CD1c-positive myeloid dendritic cell (primary cell): Measurements from ENCODE around the gene FSD2.

Experiments used
- DNase-seq: peaks from one replicate; pipeline ENCODE4 v3.0.0-alpha.2; 2016; ENCODE audit errors: extremely low spot score

FSD2 gene, protein sequence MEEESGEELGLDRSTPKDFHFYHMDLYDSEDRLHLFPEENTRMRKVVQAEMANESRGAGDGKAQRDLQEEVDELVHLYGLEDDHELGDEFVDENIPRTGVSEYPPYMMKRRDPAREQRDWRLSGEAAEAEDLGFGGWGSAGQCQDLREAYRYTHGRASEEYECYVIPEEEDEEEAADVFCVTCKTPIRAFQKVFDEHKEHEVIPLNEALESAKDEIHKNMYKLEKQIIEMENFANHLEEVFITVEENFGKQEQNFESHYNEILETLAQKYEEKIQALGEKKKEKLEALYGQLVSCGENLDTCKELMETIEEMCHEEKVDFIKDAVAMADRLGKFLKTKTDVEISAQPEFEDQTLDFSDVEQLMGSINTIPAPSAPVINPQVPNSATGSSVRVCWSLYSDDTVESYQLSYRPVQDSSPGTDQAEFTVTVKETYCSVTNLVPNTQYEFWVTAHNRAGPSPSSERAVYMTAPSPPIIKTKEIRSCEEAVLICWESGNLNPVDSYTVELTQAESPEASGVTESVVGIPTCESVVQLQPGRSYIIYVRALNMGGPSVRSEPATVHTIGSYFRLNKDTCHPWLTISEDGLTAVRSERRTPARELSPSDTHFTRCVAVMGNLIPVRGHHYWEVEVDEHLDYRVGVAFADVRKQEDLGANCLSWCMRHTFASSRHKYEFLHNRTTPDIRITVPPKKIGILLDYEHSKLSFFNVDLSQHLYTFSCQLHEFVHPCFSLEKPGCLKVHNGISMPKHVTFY

DNA sequence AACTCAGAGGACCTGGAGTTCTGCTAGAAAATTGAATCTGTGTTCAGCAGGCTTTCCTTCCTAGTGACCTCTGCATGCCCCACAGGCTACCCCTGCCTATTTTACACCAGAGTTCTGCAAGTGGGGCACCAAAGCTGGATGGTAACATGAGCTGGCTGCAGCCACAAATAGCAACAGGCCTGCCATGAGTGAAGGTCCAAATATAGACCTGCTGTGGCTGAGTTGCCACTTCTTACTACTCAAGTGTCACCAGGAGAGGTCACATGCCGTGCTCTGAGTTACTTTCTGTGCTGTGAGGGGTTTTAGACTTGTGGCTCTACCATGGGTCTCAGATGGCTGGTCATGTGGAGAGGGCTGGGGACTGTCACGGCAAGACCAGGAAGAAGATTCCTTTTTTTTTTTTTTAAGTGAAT lies at the start of gene FSD2:
Gene FSD2 (minus strand): TSS at position 76 of the 413 bp plus-strand sequence. CDS start 18,679 bp downstream, outside the sequence.
- no peak for DNase-seq

DNA sequence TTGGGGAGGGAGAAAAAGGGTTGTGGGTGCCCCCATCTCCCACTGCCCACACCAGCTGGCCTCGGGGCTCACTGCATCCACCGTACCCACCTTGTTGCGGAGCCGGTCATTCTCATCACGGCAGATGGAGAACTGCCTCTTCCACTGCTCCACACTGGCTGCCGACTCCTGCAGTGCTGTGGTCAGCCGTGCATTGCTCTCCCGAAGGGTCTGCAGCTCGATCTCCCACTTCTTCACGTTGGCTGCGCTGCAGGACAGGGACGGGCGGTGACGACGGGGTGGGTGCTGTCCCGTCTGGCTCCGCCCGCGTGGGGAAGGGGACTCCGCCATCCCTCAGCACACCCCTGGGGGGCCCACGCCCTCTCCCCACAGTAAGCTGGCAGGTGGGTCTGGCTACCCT lies 48.7 kb upstream of the FSD2 start:
- DNase-seq, result no peak

DNA sequence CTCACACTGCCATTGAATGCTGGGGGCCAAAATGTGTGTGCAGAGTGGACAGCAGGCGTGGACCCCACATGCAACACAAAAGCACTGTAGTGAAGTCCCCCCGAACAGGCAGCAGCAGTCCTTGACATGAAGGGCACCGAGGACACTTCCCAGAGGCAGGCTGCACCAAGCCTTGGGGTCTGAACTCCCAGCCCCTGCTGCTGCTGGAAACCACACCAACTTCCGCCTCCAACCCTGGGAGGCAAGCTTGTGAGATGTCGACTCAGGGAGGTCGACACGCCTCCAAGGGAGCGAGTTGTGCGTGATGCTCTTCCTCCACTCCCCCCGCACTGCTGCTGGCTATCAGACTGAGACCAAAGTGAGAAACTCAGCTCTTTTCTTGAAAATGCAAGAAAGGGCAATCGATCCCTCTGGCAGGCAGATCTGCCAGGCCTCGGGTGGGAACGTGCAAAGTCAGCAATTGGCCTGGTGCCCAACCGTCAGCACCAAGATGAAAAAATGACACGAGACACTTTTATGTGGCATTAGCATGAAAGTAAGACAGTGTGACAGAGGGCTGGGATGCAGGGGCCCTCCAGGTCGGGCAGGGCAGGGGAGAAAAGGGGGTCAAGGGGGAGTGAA lies 47.2 kb upstream of the FSD2 start:
- peak; percentile 3 for DNase-seq

DNA sequence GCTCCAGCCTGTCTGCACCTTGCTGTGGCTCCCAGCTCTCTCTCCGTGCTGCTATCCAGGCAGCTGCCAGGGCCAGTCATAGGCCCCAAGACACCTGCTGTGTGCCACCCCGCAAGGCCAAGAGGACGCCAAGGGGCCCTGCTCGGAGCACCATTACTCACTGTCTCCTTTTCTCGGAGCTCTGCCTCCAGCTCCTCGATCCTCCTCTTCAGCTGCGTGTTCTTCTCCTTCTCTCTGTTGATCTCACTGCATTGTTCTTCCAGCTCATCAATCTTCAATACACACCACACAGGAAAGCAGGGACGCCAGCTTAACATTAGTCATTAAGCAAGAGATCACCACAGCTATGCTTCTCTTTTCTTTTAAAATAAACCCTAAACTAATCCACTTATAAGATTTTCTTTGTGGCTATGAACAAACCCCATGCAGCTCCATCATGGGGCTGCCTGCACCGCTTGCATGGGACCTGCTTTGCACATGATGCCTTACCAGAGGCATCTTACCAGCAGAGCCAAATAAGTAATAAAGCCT lies 46.2 kb upstream of the FSD2 start:
- no peak for DNase-seq

DNA sequence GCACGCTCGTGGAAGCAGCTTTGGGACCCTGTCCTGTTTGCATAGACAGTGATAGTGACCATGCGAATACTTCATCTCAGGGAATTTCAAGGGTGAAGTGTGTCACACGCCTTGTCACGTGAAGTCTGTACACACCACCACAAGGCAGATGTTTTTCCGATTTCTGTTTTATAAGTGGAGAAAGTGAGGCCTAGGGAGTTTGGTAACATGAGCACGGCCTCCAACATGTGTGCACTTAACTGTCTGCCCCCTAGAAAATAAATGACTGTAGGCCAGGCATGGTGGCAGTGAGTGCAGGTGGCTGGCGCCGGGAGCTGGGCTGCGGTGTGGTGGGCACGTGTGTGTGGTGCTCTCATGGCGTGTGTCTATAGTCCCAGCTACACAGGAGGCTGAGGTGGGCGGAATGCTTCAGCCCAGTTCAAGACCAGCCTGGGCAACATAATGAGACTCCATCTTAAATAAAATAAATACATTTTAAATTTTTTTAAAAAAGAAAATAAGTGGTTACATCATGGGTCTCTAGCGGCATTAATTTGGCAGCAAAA lies 45.5 kb upstream of the FSD2 start:
- DNase-seq, result no peak

DNA sequence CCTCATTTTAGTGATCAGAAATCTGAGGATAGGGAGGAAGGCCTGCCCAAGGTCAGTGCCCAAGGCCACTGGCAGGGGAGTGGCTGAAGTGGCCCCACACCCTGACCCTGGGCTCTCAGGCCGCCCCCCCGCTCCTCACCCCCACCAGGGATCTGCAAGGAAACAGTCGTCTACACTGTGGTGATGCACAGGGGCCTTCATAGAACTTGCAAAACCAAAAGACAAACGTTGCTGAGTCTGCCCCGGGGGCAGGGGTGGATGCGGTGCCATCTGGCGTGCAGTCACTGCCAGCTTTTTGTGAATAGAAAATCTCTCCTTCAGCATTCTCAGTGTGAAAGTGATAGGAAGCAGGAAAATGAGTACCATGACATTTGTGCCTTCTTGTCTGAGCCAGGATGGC lies 44.9 kb upstream of the FSD2 start:
- DNase-seq, result no peak

DNA sequence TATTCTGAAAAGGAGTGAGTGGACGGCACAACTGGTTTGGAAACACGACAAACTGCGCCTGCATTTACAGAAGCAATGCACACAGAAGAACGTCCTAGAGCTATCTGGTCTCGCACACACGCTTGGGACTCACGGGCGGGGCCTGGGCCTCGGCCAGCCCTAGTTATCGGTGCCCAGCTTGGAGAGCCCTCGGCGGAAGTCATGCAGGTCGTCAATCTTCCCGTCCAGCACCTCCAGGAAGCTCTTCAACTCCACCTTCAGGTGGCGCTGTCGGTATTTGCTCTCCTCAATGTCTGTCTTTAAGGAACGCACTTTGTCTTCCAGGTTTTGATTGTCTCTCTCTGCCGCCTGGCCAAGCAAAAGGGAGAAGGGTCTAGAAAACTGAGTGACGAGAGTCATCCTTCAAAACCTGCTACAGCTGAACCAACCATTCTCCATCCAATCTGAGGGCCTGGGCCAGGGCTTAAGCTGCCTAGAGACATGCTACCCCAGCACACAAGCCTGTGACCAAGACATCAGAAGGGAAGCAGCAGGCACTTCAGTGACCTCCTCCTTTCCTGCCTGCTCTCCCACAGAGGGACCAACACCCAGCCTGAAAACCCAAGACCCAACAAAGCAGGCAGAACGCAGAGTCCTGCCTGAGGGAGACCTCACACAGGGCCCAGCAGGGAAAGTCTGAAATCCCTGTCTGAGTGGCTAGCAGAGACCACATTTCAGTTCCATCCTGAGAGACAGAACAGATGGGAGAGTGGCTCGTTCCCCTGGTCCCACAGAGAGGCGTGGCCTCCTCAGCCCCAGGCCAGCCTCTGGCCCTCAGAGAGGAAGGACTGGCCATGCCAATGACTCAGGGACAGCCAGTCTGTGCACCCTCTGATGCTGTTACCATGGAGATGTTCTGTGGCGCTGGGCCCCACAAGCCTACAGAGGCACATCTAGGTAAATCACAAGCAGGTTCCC lies 44.0 kb upstream of the FSD2 start:
- DNase-seq, result peak; percentile 74

DNA sequence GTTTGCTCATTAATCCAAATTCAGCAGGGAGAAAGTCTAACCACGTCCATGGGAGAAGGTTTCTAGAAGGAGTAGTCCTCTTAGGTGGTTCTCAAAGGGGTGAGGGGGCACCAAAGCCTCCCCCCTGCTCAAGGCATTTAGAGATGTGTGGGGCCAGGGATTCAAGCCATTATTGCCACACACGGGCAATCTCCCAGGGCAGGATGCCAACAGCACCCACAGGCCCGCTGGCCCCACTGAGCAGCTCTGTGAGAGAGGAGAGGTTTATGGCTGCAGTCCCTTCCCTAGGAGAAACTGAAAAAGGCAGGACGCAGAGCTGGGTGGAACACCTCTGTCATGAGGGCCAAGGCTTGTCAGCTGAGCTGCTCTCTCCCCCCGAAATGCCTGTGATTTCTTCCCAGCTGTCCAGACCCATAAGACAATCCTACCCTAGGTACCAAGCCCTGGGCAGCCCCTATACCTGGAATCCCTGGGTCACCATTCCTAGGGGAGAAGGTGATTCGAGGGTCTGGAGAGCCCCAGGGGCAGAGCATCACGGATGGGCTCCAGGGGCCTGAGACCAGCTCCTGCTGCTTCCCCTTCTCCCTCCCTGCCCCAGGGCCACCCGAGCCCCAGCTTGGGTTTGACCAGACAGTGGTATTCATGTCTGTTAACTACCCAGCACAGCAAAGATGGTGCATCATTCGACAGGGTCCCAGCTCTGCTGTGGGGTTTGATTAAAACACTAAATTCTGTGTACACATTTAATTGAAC lies 42.5 kb upstream of the FSD2 start:
- DNase-seq, result no peak

DNA sequence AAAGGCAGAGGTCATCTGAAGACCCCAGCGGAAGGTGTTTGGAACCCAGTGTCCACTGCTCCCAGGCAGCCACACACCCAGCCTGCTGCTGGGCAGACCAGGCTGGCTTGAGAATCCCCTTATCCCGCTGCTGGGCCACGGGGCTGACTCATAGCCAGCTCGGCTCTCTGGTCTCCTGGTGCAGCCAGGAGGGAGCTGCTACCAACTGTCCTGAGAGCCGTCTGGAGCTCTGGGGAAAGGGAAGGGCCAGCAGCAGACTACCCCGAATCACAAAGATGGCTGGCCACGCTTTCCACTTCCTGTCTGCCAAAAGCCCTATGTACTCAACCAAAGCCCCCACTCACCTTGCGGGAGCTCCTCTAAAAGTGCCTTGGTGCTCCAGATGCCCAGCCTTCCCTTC lies 41.8 kb upstream of the FSD2 start:
- DNase-seq, result no peak

DNA sequence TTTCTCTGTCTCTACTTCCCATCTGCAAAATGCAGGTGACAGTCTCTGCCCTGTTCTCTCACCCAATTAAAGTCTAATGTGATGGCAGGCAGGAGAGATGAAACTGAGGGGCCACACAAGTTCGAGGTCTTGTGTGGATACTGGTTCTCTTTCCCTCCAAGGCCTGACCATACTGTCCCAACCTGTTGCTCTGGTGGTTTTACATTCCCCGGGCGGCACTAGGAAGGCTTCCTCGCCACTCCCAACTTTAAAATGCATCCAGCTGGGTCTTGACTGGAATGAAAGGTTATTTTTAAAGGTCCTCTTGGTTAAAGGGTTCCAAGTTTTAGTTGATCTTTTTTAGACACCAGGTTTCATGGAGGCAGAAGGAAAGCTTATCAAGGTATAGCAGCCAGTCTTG lies 40.8 kb upstream of the FSD2 start:
- no peak for DNase-seq

DNA sequence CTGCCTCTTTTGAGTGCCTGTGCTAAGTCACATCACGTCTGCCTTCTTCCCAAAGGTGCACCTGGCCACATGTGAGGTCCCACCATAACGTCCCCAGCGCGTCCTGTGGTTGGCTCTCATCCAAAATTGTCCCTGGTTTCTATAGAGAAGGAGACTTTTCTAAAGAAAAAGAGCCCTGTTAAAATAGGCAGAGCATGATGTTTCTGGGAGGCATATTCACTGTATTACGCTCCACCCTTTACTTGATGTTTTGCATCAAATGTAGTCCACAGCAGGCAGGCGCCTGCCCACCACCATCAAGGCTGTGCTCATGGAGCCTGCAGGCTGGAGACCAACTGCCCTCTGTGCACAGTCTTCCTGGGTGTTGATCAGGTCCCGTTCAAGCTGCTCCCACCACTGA lies 39.8 kb upstream of the FSD2 start:
- DNase-seq, result no peak

DNA sequence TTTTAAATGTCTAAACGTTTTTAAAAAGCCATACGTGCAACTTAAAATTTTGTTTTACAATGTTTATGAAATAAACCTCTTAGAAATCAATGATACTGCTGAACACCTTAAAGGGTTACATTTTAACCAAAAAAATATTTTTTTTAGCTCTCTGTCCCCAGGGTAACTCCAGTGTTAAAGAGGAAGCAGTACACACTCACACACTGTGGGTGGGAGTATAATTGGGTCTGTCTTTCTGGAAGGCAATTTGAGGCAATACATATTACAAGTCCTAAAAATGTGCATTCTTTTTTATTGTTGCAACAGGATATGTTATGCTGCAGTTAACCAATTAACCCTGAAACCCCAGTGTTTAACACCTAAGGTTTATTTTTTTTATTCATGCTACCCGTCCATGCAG lies 37.7 kb upstream of the FSD2 start:
- peak; percentile 74 for DNase-seq

DNA sequence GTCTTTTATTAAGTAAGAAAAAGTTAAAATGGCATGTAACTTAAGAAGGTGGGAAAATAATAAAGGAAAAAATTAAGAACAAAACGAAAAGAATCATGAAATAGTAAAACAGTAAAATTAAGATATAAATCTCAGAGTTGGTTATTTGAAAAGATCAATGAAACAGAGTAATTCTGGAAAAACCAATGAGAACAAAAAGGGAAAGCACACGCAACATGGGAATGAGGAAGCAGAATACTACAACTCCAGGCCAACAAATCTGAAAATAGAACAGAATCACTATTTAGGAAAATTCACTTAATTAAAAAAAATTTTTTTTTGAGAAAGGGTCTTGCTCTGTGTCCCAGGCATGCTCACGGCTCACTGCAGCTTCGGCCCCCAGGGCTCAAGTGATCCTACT lies 34.3 kb upstream of the FSD2 start:
- no peak for DNase-seq

DNA sequence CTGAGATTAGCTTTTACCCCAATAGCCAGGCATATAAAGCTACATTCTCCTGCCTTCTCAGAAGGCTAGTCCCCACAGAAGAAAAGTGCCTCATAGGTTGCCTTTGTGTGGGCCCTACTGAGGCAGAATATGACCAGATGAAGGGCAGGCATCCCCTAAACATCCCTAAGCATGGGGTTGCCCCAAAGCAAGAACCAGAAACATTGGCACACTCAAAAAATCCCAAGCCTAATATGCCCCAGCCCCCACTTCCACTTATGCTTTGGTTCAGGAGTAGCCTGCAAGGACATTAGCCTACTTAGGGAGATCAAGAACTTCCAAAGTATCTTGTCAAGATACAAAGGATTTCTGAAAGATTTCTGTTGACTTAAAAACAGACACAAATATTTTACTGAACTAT lies 33.3 kb upstream of the FSD2 start:
- no peak for DNase-seq

DNA sequence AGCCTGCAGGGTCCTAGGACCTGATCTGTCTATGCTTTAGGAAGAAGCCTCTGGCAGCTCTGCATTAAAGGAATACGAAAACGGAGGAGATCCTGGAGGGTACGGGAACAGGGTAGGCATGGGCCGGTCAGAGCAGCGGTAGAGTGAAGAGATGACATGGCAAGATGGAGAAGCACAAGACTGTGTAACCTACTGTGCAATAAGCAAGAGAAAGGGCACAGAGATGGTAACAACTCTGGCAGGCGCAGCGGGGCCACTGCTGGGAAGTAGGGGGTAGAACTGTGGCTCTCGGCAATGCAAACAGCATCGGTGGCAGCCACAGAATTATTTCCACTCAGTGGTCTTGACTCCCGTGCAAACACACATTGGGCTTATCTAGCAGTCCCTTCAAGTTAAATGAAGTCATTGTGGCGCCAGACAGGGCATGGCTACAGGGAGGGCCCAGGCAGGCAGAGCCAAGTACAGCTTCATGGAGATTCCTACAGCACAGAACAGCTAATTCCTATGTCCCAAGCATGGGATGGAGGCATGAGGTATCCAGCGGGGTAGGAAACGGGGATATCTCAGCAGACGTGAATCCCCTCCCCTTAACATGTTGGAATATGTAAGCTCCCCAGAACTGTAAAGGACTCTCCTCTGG lies 32.3 kb upstream of the FSD2 start:
- no peak for DNase-seq

DNA sequence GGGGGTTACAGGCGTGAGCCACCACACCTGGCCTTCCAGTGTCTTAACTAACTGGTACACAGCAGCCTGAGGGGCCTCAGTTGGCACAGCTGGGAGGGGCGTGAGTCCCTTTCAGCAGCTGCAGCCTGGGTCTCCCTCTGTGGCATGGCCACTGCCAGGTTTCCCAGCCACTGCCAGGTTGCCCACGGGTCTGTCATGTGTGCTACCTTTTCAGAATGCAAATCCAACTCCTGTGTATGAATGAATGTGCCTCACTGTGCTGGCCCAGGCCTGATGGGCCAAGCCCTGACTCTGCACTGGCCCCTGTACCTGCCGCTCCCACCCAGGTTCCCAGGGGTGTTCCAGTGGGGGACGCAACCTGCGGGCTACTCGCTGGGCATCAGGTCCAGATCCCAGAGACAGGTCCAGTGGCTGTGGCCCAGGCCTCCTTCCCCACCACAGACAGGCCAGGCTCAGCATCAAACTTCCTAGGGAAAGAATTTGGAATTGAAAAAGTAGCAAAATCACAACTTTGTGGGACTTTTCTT lies 29.6 kb upstream of the FSD2 start:
- no peak for DNase-seq

DNA sequence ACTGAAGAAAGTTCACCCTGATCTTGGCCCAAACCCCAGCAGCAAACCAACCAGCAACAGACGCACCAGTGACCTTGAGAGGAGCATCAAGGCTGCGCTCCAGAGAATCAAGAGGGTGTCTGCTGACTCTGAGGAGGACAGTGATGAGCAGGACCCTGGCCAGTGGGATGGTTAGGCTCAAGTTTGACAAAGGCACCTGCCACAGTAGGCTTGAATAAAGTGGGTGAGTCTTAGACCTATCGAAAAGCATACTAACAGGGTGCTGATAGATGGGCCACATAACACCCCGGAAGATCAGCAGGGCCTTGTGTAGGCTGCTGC lies 27.5 kb upstream of the FSD2 start:
- DNase-seq, result no peak

DNA sequence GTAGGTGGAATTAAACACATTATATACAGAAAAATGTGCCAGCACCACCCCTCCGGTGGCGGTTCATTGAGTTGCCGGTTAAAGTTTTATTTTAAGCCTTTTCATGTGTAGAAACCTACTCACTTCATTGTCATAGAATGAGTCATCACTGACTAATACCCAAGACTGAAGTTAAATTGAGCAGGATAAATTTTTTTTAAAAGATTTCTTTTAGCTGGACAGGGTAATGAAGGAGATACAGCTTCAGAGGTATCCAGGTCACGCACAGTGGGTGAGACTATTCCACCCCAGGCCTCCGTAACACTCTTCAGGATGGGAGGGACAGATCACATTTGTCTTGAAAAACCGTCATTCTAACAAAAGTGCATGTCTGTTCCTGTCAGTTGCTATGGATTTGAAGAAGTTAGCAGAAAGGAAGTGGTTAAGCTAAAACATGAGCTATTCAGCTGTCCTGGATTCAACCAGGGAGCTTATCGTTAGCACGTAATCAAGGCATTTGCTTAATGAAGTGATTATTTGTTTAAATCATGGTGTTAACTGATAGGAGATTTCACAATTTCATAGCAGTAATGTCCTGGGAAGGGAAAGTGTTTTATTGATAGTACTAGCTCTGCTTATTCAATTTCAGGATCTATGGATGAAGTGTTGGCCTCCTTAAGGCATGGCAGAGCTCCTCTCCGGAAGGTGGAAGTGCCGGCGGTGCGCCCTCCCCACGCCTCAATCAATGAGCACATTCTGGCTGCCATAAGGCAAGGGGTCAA lies 26.9 kb upstream of the FSD2 start:
- peak; percentile 87 for DNase-seq
